ENCODE data around the gene ATP1A1.
A peak's percentile ranks its signal among the peaks of the same experiment; 100 is the strongest.

ATP1A1 gene

GRCh38 chr1:116445534-116445933, 72.5 kb downstream of the ATP1A1 start:
- no peak for DNase-seq

GRCh38 chr1:116446686-116447085, 73.6 kb downstream of the ATP1A1 start:
- DNase-seq, result no peak

- peak; percentile 59 for DNase-seq
Observed at GRCh38 chr1:116448785-116449385, 75.8 kb downstream of the ATP1A1 start.

GRCh38 chr1:116449578-116449977, 76.5 kb downstream of the ATP1A1 start:
- DNase-seq, result no peak

GRCh38 chr1:116451702-116452101, 78.7 kb downstream of the ATP1A1 start:
- no peak for DNase-seq

GRCh38 chr1:116453481-116453880, 80.4 kb downstream of the ATP1A1 start:
- no peak for DNase-seq

GRCh38 chr1:116453906-116454305, 80.9 kb downstream of the ATP1A1 start:
- DNase-seq, result no peak
